Liver (tissue), 9 donors: ENCODE results near the gene RAB5B. TPM values are rescaled to one million over a fixed set of nuclear protein-coding genes. Genes with fewer than 3 reads are reported as not detected.

Source experiments
- DNase-seq: peaks from one replicate; pipeline ENCODE4 v3.0.0-alpha.2; 2017; ENCODE audit warnings: low spot score
- H3K27ac ChIP-seq, 2 donors: one replicate each; pipeline ENCODE4 v1.7.0; 2013; ENCODE audit warnings: inconsistent platforms in 2 of 2, low read length in 2 of 2, control low read depth in 1 of 2, low read depth in 1 of 2, mild to moderate bottlenecking in 1 of 2
- H3K27me3 ChIP-seq, 4 donors: one replicate each; pipeline versions ENCODE4 v1.6.1 to v1.7.0; 2013; ENCODE audit warnings: low read length in 3 of 4, inconsistent platforms in 1 of 4, mild to moderate bottlenecking in 1 of 4, moderate library complexity in 1 of 4; ENCODE audit not compliant: control insufficient read depth in 4 of 4, insufficient read depth in 4 of 4
- H3K36me3 ChIP-seq, 4 donors: one replicate each; pipeline versions ENCODE4 v1.6.1 to v1.7.0; 2013; ENCODE audit warnings: low read length in 3 of 4, mild to moderate bottlenecking in 3 of 4, low read depth in 1 of 4, moderate library complexity in 1 of 4; ENCODE audit not compliant: control insufficient read depth in 4 of 4, insufficient read depth in 3 of 4
- H3K4me1 ChIP-seq, 4 donors: one replicate each; pipeline versions ENCODE4 v1.6.1 to v1.7.0; 2013; ENCODE audit warnings: low read length in 3 of 4, mild to moderate bottlenecking in 3 of 4, moderate library complexity in 1 of 4; ENCODE audit not compliant: control insufficient read depth in 4 of 4, insufficient read depth in 4 of 4
- H3K4me3 ChIP-seq, 3 donors: one replicate each; pipeline versions ENCODE4 v1.6.1 to v1.7.0; 2013; ENCODE audit warnings: low read length in 3 of 3, control low read depth in 1 of 3, low read depth in 1 of 3, mild to moderate bottlenecking in 1 of 3
- H3K9ac ChIP-seq, 2 donors: one replicate each; pipeline ENCODE4 v1.7.0; 2013; ENCODE audit warnings: low read length in 2 of 2, mild to moderate bottlenecking in 2 of 2, moderate library complexity in 2 of 2, control low read depth in 1 of 2, low read depth in 1 of 2
- H3K9me3 ChIP-seq, 4 donors: one replicate each; pipeline versions ENCODE4 v1.6.1 to v1.7.0; 2013; ENCODE audit warnings: low read length in 3 of 4; ENCODE audit not compliant: control insufficient read depth in 4 of 4
- EGR1 ChIP-seq, 2 donors: IDR thresholded peaks; 2 replicates each; pipeline ENCODE4 v1.6.1; 2016 to 2018; ENCODE audit warnings: antibody characterized with exemption in 2 of 2, low read depth in 2 of 2
- FOXA1 ChIP-seq: IDR thresholded peaks from 2 replicates; pipeline ENCODE4 v1.6.1; 2016; ENCODE audit warnings: antibody characterized with exemption
- FOXA2 ChIP-seq: IDR thresholded peaks from 2 replicates; pipeline ENCODE4 v1.6.1; 2016; ENCODE audit warnings: antibody characterized with exemption
- HNF4A ChIP-seq, 2 donors: conservative IDR thresholded peaks; 2 replicates each; pipeline ENCODE4 v1.6.1; 2016; ENCODE audit warnings: antibody characterized with exemption in 2 of 2, mild to moderate bottlenecking in 2 of 2
- HNF4G ChIP-seq: IDR thresholded peaks from 2 replicates; pipeline ENCODE4 v1.6.1; 2016; ENCODE audit warnings: antibody characterized with exemption
- MAX ChIP-seq: IDR thresholded peaks from 2 replicates; pipeline ENCODE4 v1.6.1; 2016; ENCODE audit warnings: antibody characterized with exemption
- NR2F2 ChIP-seq: IDR thresholded peaks from 2 replicates; pipeline ENCODE4 v1.6.1; 2016; ENCODE audit warnings: antibody characterized with exemption
- REST ChIP-seq: IDR thresholded peaks from 2 replicates; pipeline ENCODE4 v1.6.1; 2016; ENCODE audit warnings: antibody characterized with exemption, mild to moderate bottlenecking
- RXRA ChIP-seq, 2 donors: IDR thresholded peaks; 2 replicates each; pipeline ENCODE4 v1.6.1; 2017 to 2018; ENCODE audit warnings: antibody characterized with exemption in 2 of 2, mild to moderate bottlenecking in 1 of 2
- SP1 ChIP-seq: IDR thresholded peaks from 2 replicates; pipeline ENCODE4 v1.6.1; 2018; ENCODE audit warnings: antibody characterized with exemption, mild to moderate bottlenecking
- YY1 ChIP-seq: IDR thresholded peaks from 2 replicates; pipeline ENCODE4 v1.6.1; 2016; ENCODE audit warnings: antibody characterized with exemption, mild to moderate bottlenecking
- WGBS: extraction: QIAGEN DNeasy Blood & Tissue Kit; methylation state at CpG from one replicate; pipeline ENCODE4 v1.1.7; 2013; 5-methylcytosine and 5-hydroxymethylcytosine counted together
- polyA plus RNA-seq, 2 donors: library from polyadenylated mRNA; stranded (reverse) in 1 of 2; unstranded in 1 of 2; fragments of 200-250 nt in 1 of 2; fragments of >200 nt in 1 of 2; fragmentation: Nextera tagmentation in 1 of 2; extraction: Ambion mirVana in 1 of 2; gene quantifications; one replicate each; pipeline versions ENCODE4 v1.2.1 to v1.2.3, GENCODE V29; 2013 to 2015
- total RNA-seq, 2 donors: library from RNA; depleted of rRNA; stranded (reverse); fragments of >200 nt; gene quantifications; one replicate each; pipeline ENCODE4 v1.2.3, GENCODE V29; 2014
- TF ChIP-seq, protein P1 (sequence below): IDR thresholded peaks from 2 replicates; pipeline ENCODE4 v1.6.1; 2016; ENCODE audit warnings: antibody characterized with exemption
- TF ChIP-seq, protein P2 (sequence below): fragments of 150-350 bp; IDR thresholded peaks from 2 replicates; pipeline ENCODE4 v1.5.1; 2017; ENCODE audit warnings: improper control_type of control experiment, low read depth, low read length; ENCODE audit not compliant: missing input control
- donor health status: healthy.
- donor health status: healthy.
- donor health status: healthy.
- donor health status: healthy.
- donor health status: healthy.

The RAB5B gene
- total and polyA plus RNA-seq, 4 donors: 20.7 to 44.0 (median 38.4) TPM

- no peak overlapping the region for H3K27ac ChIP-seq
- TF ChIP-seq NR2F2 (no peak), HNF4A (conservative IDR thresholded peaks at IDR 0.05) (no peak), FOXA2 (no peak), FOXA1 (no peak), EGR1 (IDR thresholded peaks at IDR 0.05; ENCODE audit: low read depth in 2 of 2) (no peak), YY1 (no peak), RXRA (IDR thresholded peaks at IDR 0.05) (no peak), MAX (no peak)
- TF ChIP-seq, protein P1, sequence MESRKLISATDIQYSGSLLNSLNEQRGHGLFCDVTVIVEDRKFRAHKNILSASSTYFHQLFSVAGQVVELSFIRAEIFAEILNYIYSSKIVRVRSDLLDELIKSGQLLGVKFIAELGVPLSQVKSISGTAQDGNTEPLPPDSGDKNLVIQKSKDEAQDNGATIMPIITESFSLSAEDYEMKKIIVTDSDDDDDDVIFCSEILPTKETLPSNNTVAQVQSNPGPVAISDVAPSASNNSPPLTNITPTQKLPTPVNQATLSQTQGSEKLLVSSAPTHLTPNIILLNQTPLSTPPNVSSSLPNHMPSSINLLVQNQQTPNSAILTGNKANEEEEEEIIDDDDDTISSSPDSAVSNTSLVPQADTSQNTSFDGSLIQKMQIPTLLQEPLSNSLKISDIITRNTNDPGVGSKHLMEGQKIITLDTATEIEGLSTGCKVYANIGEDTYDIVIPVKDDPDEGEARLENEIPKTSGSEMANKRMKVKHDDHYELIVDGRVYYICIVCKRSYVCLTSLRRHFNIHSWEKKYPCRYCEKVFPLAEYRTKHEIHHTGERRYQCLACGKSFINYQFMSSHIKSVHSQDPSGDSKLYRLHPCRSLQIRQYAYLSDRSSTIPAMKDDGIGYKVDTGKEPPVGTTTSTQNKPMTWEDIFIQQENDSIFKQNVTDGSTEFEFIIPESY: no peak
- no peak for DNase-seq
- no peaks in the 10 kb centered on the region for H3K27me3 ChIP-seq
- H3K36me3 ChIP-seq: peaks cover 0 to 4% (median 0%) of the 10 kb centered on the region in 4 donors
- H3K9me3 ChIP-seq: no peaks in the 10 kb centered on the region
- H3K4me3 ChIP-seq: no peak overlapping the region
- WGBS: 95% methylated on average over 4 of the region's 4 CpGs
- no peak overlapping the region for H3K9ac ChIP-seq
- H3K4me1 ChIP-seq: peaks cover 10 to 30% (median 20%) of the 10 kb centered on the region in 4 donors
Measured at GRCh38 chr12:55969356-55969755, 4.5 kb upstream of the RAB5B start.

DNA sequence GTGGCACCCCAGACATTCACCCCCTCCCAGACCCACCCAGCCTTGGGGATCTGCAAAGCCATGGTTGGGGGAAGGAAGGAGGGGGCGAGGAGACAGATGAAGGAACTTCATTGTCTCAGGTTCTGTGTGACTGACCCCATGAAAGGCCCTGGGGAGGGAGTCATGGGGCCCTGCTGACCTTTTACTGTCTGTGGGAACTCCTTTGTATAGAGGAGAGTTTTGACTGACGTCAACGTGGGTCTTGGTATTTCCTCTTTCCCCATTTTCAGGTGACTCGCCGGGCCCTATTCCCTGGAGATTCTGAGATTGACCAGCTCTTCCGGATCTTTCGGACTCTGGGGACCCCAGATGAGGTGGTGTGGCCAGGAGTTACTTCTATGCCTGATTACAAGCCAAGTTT, 3.1 kb upstream of the RAB5B start:
- 97% methylated on average over 7 of the region's 7 CpGs for WGBS
- no peaks in the 10 kb centered on the region for H3K9me3 ChIP-seq
- no peaks in the 10 kb centered on the region for H3K27me3 ChIP-seq
- no peak overlapping the region for H3K27ac ChIP-seq
- peaks cover 13 to 40% (median 28%) of the 10 kb centered on the region in 4 donors for H3K4me1 ChIP-seq
- DNase-seq: no peak
- peaks cover 0 to 4% (median 0%) of the 10 kb centered on the region in 4 donors for H3K36me3 ChIP-seq
- H3K4me3 ChIP-seq: no peak overlapping the region
- H3K9ac ChIP-seq: no peak overlapping the region
- no peak for TF ChIP-seq RXRA (IDR thresholded peaks at IDR 0.05)
- TF ChIP-seq SP1: no peak
- no peak for TF ChIP-seq MAX
- TF ChIP-seq, protein P2, sequence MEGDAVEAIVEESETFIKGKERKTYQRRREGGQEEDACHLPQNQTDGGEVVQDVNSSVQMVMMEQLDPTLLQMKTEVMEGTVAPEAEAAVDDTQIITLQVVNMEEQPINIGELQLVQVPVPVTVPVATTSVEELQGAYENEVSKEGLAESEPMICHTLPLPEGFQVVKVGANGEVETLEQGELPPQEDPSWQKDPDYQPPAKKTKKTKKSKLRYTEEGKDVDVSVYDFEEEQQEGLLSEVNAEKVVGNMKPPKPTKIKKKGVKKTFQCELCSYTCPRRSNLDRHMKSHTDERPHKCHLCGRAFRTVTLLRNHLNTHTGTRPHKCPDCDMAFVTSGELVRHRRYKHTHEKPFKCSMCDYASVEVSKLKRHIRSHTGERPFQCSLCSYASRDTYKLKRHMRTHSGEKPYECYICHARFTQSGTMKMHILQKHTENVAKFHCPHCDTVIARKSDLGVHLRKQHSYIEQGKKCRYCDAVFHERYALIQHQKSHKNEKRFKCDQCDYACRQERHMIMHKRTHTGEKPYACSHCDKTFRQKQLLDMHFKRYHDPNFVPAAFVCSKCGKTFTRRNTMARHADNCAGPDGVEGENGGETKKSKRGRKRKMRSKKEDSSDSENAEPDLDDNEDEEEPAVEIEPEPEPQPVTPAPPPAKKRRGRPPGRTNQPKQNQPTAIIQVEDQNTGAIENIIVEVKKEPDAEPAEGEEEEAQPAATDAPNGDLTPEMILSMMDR: no peak
- no peak for TF ChIP-seq HNF4A (conservative IDR thresholded peaks at IDR 0.05)
- no peak for TF ChIP-seq FOXA1
- TF ChIP-seq HNF4G: no peak

GRCh38 chr12:55972042-55972441, 1.8 kb upstream of the RAB5B start:
- Histone ChIP-seq H3K9ac (no peak overlapping the region), H3K27ac (peak overlapping the region in 1 of 2 donors; percentile 88), H3K36me3 (peaks cover 0 to 4% (median 0%) of the 10 kb centered on the region in 4 donors), H3K27me3 (no peaks in the 10 kb centered on the region), H3K9me3 (no peaks in the 10 kb centered on the region), H3K4me1 (peaks cover 13 to 38% (median 24%) of the 10 kb centered on the region in 4 donors), H3K4me3 (no peak overlapping the region)
- no peak for DNase-seq
- TF ChIP-seq, protein P2: no peak
- TF ChIP-seq SP1: no peak
- TF ChIP-seq HNF4A (conservative IDR thresholded peaks at IDR 0.05): no peak
- TF ChIP-seq MAX: no peak
- no peak for TF ChIP-seq REST
- WGBS: 69% methylated on average over 3 of the region's 3 CpGs
